Measurements from ENCODE around the gene CCS. TPM values are rescaled to one million over a fixed set of nuclear protein-coding genes. Genes with fewer than 3 reads are reported as not detected.
A peak's percentile ranks its signal among the peaks of the same experiment; 100 is the strongest.

Gene CCS
- total and polyA plus RNA-seq, 7 donors: 10.5 to 22.9 (median 15.7) TPM

- peak overlapping the region; percentile 92 for H3K4me3 ChIP-seq
- 57 to 65% (median 63%) methylated on average over 7 of the region's 7 CpGs for WGBS, 3 donors
- no peak for DNase-seq
- no peak for TF ChIP-seq CTCF (IDR thresholded peaks at IDR 0.05)
- intact Hi-C loops (cut with DNase I): loop anchor here (5.0 kb wide), 2 partner anchors 84 to 239 kb away; partner anchors contain the start of gene RBM4B (in 1 of the 2)
- H3K4me1 ChIP-seq: peaks cover 15% of the 10 kb centered on the region
- H3K27ac ChIP-seq: peak overlapping the region; percentile 84
- H3K27me3 ChIP-seq (ENCODE audit: insufficient read depth in 3 of 3, low read length in 2 of 3): no peaks in the 10 kb centered on the region
- no peaks in the 10 kb centered on the region for H3K36me3 ChIP-seq (ENCODE audit: insufficient read depth in 1 of 2, low read depth in 1 of 2)
- H3K9me3 ChIP-seq: no peaks in the 10 kb centered on the region
- ATAC-seq: peak in 1 of 4 donors; percentile 5
These were observed 665 bp downstream of the CCS start for GRCh38 chr11:66593650-66594049.

- peaks cover 0 to 15% of the 10 kb centered on the region in 2 donors for H3K36me3 ChIP-seq (ENCODE audit: insufficient read depth in 1 of 2, low read depth in 1 of 2)
- ATAC-seq (no peak), DNase-seq (peak in 1 of 2 donors; percentile 18)
- no peaks in the 10 kb centered on the region for H3K9me3 ChIP-seq
- no peaks in the 10 kb centered on the region for H3K27me3 ChIP-seq (ENCODE audit: insufficient read depth in 3 of 3, low read length in 2 of 3)
- intact Hi-C loops (cut with DNase I): no loop called here
- H3K27ac ChIP-seq: no peak overlapping the region
- no peak for TF ChIP-seq CTCF (IDR thresholded peaks at IDR 0.05)
- H3K4me3 ChIP-seq: no peak overlapping the region
- WGBS, 3 donors: 56 to 68% (median 60%) methylated on average over 5 of the region's 5 CpGs
- H3K4me1 ChIP-seq: peaks cover 15% of the 10 kb centered on the region
These were observed 2.4 kb downstream of the CCS start for GRCh38 chr11:66595245-66595904.

- Histone ChIP-seq H3K9me3 (no peaks in the 10 kb centered on the region), H3K4me3 (no peak overlapping the region), H3K27ac (no peak overlapping the region), H3K4me1 (peaks cover 9% of the 10 kb centered on the region), H3K27me3 (ENCODE audit: insufficient read depth in 3 of 3, low read length in 2 of 3) (no peaks in the 10 kb centered on the region), H3K36me3 (ENCODE audit: insufficient read depth in 1 of 2, low read depth in 1 of 2) (peaks cover 0 to 32% of the 10 kb centered on the region in 2 donors)
- no peak for ATAC-seq
- no peak for DNase-seq
- 87 to 97% (median 92%) methylated on average over 6 of the region's 6 CpGs for whole genome bisulfite sequencing, 3 donors
- no peak for TF ChIP-seq CTCF (IDR thresholded peaks at IDR 0.05)
- intact Hi-C loops (cut with DNase I): no loop called here
These were observed 6.0 kb downstream of the CCS start for GRCh38 chr11:66598993-66599392.

- no peak overlapping the region for H3K4me3 ChIP-seq
- H3K36me3 ChIP-seq (ENCODE audit: insufficient read depth in 1 of 2, low read depth in 1 of 2): peaks cover 0 to 42% of the 10 kb centered on the region in 2 donors
- H3K9me3 ChIP-seq: no peaks in the 10 kb centered on the region
- WGBS, 3 donors: 71 to 89% (median 82%) methylated on average over 2 of the region's 2 CpGs
- H3K27ac ChIP-seq: no peak overlapping the region
- intact Hi-C loops (cut with DNase I): no loop called here
- no peak for ATAC-seq
- TF ChIP-seq CTCF (IDR thresholded peaks at IDR 0.05): no peak
- peaks cover 4% of the 10 kb centered on the region for H3K4me1 ChIP-seq
- DNase-seq: no peak
- no peaks in the 10 kb centered on the region for H3K27me3 ChIP-seq (ENCODE audit: insufficient read depth in 3 of 3, low read length in 2 of 3)
These were observed 7.2 kb downstream of the CCS start for GRCh38 chr11:66600219-66600618.
